IPS-15b (cell line): ENCODE results near the gene RNF213.
"Not testable (repeated sequence)": the region's sequence is repeated elsewhere in the genome, so short reads cannot be mapped to it uniquely, and the experiment has no call there.

Experiments
- H3K27me3 ChIP-seq: one replicate; pipeline ENCODE4 v1.6.1; 2013; ENCODE audit warnings: low read length; ENCODE audit not compliant: control insufficient read depth, insufficient read depth
- H3K36me3 ChIP-seq: one replicate; pipeline ENCODE4 v1.6.1; 2013; ENCODE audit warnings: low read length; ENCODE audit not compliant: control insufficient read depth, insufficient read depth
- H3K4me1 ChIP-seq: one replicate; pipeline ENCODE4 v1.6.1; 2013; ENCODE audit warnings: mild to moderate bottlenecking, low read length; ENCODE audit not compliant: control insufficient read depth, insufficient read depth
- H3K4me3 ChIP-seq: one replicate; pipeline ENCODE4 v1.5.1; 2013; ENCODE audit warnings: low read depth, low read length
- H3K9ac ChIP-seq: one replicate; pipeline ENCODE4 v1.6.1; 2013; ENCODE audit warnings: low read depth, mild to moderate bottlenecking, low read length
- H3K9me3 ChIP-seq: one replicate; pipeline ENCODE4 v1.6.1; 2013; ENCODE audit warnings: mild to moderate bottlenecking, low read length; ENCODE audit not compliant: control insufficient read depth, insufficient read depth

RNF213 gene

GRCh38 chr17:80307994-80308691 is 47.5 kb downstream of the RNF213 start:
- Histone ChIP-seq H3K9me3 (no peaks in the 10 kb centered on the region), H3K36me3 (peaks cover 15% of the 10 kb centered on the region)

GRCh38 chr17:80308692-80309517 is 48.3 kb downstream of the RNF213 start:
- H3K9ac ChIP-seq: no peak overlapping the region
- no peaks in the 10 kb centered on the region for H3K27me3 ChIP-seq
- no peak overlapping the region for H3K4me3 ChIP-seq
- H3K36me3 ChIP-seq: peaks cover 17% of the 10 kb centered on the region
- no peaks in the 10 kb centered on the region for H3K9me3 ChIP-seq
- H3K4me1 ChIP-seq: no peaks in the 10 kb centered on the region

More at GRCh38 chr17:80307994-80308691, 47.5 kb downstream of the RNF213 start:
- Histone ChIP-seq H3K4me3 (no peak overlapping the region), H3K27me3 (no peaks in the 10 kb centered on the region), H3K9ac (no peak overlapping the region), H3K4me1 (no peaks in the 10 kb centered on the region)

- Histone ChIP-seq H3K4me1 (no peaks in the 10 kb centered on the region), H3K27me3 (no peaks in the 10 kb centered on the region), H3K36me3 (peaks cover 6% of the 10 kb centered on the region), H3K9me3 (no peaks in the 10 kb centered on the region), H3K4me3 (no peak overlapping the region), H3K9ac (no peak overlapping the region)
Observed at GRCh38 chr17:80311216-80311827, 50.7 kb downstream of the RNF213 start.

DNA sequence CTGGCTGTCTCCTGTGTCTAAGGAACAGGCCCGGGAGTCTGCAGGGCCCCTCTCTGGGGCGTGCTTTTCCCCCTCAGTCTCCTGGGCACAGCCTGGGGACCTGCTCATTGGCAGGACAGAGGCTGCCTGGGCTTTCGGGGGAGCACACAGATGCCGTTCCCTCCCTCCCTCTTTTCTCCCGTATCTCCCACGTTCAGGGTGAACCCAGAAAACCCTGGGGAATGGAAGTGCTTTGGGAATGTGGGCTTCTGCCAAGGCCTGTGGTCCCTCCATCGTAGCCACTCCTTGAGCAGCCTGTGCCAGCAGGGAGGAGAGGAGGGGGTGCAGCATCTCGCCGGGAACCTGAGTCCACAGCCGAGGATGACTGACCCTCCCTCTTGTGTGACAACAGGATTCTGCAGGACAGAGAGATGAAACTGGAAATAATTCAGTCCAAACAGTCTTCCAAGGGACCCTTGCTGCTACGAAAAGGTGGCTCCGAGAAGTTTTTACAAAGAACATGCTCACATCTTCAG is 52.0 kb downstream of the RNF213 start:
- Histone ChIP-seq H3K27me3 (no peaks in the 10 kb centered on the region), H3K9me3 (no peaks in the 10 kb centered on the region), H3K4me3 (no peak overlapping the region), H3K9ac (no peak overlapping the region), H3K4me1 (no peaks in the 10 kb centered on the region), H3K36me3 (peaks cover 12% of the 10 kb centered on the region)

DNA sequence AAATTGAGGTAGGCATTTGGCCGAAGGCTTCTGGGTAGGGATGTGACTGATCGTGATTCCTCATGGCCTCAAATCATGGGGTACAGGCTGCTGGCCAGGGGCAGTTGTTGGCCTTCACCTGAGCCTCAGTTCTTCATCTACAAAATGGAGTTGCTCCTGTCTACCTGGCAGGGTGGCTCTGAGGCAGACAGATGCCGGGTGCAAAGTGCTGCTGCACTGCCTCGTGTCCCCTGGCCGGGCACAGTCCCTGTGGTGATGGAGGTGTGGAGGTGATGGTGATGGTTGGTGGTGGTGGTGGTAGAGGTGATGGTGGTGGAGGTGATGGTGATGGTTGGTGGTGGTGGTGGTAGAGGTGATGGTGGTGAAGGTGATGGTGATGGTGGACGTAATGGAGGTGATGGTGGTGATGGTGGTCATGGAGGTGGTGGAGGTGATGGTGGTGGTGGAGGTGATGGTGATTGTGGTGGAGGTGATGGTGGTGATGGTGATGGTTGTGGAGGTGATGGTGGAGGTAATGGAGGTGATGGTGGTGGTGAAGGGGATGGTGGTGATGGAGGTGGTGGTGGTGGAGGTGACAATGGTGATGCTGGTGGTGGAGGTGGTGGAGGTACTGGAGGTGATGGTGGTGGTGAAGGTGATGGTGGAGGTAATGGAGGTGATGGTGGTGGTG is 52.6 kb downstream of the RNF213 start:
- Histone ChIP-seq H3K4me1 (no peaks in the 10 kb centered on the region), H3K27me3 (no peaks in the 10 kb centered on the region), H3K9ac (no peak overlapping the region), H3K4me3 (no peak overlapping the region), H3K9me3 (no peaks in the 10 kb centered on the region), H3K36me3 (peaks cover 12% of the 10 kb centered on the region)

DNA sequence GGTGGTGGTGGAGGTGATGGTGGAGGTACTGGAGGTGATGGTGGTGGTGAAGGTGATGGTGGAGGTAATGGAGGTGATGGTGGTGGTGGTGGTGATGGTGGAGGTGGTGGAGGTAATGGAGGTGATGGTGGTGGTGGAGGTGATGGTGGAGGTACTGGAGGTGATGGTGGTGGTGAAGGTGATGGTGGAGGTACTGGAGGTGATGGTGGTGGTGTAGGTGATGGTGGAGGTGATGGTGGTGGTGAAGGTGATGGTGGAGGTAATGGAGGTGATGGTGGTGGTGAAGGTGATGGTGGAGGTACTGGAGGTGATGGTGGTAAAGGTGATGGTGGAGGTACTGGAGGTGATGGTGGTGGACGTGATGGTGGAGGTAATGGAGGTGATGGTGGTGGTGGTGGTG is 53.3 kb downstream of the RNF213 start:
- not testable (repeated sequence) for H3K9ac ChIP-seq, H3K27me3 ChIP-seq, H3K4me1 ChIP-seq, H3K4me3 ChIP-seq, H3K9me3 ChIP-seq
- H3K36me3 ChIP-seq: peaks cover 12% of the 10 kb centered on the region

DNA sequence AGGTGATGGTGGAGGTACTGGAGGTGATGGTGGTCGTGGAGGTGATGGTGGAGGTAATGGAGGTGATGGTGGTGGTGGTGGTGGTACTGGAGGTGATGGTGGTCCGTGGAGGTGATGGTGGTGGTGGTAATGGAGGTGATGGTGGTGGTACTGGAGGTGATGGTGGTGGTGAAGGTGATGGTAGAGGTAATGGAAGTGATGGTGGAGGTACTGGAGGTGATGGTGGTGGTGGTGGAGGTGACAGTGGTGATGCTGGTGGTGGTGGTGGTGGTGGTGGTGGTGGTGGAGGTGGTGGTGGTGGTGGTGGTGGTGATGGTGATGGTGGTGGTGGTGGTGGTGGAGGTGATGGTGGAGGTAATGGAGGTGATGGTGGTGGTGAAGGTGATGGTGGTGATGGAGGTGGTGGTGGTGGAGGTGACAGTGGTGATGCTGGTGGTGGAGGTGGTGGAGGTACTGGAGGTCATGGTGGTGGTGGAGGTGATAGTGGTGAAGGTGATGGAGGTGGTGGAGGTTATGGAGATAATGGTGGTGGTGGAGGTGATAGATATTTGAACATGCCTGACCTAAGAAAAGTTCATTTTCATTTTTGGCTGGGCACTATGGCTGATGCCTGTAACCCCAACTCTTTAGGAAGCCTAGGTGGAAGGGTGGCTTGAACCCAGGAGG is 55.0 kb downstream of the RNF213 start:
- Histone ChIP-seq H3K36me3 (peaks cover 17% of the 10 kb centered on the region), H3K9ac (no peak overlapping the region), H3K27me3 (no peaks in the 10 kb centered on the region), H3K4me1 (no peaks in the 10 kb centered on the region), H3K4me3 (no peak overlapping the region), H3K9me3 (no peaks in the 10 kb centered on the region)

DNA sequence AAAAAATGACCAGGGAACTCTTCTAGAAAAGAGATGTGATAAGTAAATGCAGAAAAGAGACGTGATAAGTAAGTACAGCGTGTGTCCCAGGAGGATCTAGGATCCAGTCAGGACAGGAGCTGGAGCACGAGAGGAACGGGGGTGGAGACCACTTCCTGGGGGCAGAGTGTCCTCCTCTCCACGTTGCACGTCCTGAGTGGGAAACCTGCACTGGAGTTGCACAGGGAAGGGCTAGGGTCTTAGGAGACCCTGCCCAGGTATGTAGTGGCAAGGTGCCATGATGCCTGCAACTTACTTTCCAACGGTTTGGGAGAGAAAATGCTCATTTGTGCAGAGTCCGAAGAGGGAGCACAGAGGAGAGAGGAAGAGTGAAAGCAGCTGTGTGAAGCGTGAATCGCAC is 55.8 kb downstream of the RNF213 start:
- H3K9ac ChIP-seq: no peak overlapping the region
- no peaks in the 10 kb centered on the region for H3K27me3 ChIP-seq
- no peaks in the 10 kb centered on the region for H3K4me1 ChIP-seq
- peaks cover 17% of the 10 kb centered on the region for H3K36me3 ChIP-seq
- no peaks in the 10 kb centered on the region for H3K9me3 ChIP-seq
- H3K4me3 ChIP-seq: no peak overlapping the region

DNA sequence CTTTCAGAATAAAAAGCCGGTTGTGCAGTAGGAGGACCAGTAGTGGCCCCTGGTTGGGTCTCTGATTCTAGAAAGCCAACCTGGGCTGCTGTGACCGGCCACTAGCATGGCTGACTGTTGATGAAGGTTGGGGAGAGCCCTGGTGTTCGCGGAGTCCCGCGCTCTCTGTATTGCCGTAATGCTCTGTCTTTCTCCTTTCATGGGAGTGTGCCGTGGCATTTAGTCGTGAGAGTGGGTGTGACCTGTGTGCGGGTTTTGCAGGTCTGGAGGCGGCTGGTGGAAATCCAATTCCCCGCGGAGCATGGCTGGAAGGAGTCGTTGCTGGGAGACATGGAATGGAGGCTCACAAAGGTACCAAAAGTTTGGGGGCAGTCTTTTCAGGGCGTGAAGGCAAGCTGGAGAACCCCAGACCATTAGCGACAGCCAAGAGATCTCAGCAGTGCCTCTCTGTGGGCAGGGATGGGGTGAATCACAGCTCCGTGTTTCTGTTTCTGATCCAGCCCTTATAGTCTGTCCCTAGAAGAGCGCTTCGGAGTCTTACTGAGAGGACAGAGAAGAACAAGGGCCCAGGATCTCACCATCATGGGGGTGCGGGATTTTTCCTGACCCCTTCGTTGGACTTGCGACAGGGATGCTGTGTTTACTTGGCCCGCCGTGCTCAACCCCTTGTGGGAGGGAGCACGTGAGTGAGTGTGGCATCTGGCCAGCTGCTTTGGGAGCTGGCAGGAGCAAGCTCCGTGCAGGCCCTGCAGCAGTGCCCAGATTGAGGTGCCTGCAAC is 56.5 kb downstream of the RNF213 start:
- Histone ChIP-seq H3K9ac (no peak overlapping the region), H3K4me1 (no peaks in the 10 kb centered on the region), H3K4me3 (no peak overlapping the region), H3K36me3 (peaks cover 15% of the 10 kb centered on the region), H3K9me3 (no peaks in the 10 kb centered on the region), H3K27me3 (no peaks in the 10 kb centered on the region)

GRCh38 chr17:80317706-80317980 is 57.0 kb downstream of the RNF213 start:
- Histone ChIP-seq H3K27me3 (no peaks in the 10 kb centered on the region), H3K36me3 (peaks cover 15% of the 10 kb centered on the region), H3K4me1 (no peaks in the 10 kb centered on the region), H3K9ac (no peak overlapping the region), H3K9me3 (no peaks in the 10 kb centered on the region), H3K4me3 (no peak overlapping the region)

DNA sequence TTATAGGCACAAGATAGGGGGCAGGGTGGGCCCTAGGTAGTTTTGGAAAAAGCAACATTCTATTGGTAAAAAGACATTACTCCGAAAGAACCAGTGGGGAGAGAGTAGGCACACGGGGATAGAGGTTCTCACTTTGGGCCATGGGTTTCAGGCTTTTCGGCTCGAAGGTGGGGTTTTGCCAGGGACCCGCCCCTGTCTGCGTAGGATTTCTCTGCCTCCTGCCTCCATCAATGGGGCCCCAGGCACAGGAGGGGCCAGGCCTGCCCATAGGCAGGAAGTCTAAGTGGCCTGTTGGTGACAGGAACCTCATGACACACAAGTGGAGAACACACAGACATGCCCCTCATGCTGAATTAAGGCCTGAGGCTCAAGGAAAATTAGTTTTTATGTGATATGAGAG is 57.5 kb downstream of the RNF213 start:
- no peaks in the 10 kb centered on the region for H3K27me3 ChIP-seq
- H3K4me3 ChIP-seq: no peak overlapping the region
- H3K4me1 ChIP-seq: no peaks in the 10 kb centered on the region
- H3K9me3 ChIP-seq: no peaks in the 10 kb centered on the region
- no peak overlapping the region for H3K9ac ChIP-seq
- peaks cover 13% of the 10 kb centered on the region for H3K36me3 ChIP-seq
